GM23248 (cell line): Measurements from ENCODE around the gene GRHPR. TPM values are rescaled to one million over a fixed set of nuclear protein-coding genes. Genes with fewer than 3 reads are reported as not detected.

Source experiments
- DNase-seq: peaks from one replicate; pipeline ENCODE4 v3.0.0-alpha.2; 2015
- H2AFZ ChIP-seq: fragments of 200-600 bp; sonication (generic); 2 replicates; pipeline ENCODE4 v1.6.1; 2016; ENCODE audit warnings: antibody characterized with exemption
- H3F3A ChIP-seq: fragments of 200-600 bp; sonication (generic); 2 replicates; pipeline ENCODE4 v1.6.1; 2016; ENCODE audit warnings: mild to moderate bottlenecking, antibody characterized with exemption, mixed run types; ENCODE audit not compliant: insufficient read depth
- H3K27ac ChIP-seq: fragments of 200-600 bp; sonication (generic); 2 replicates; pipeline ENCODE4 v1.5.1; 2016; ENCODE audit warnings: mild to moderate bottlenecking
- H3K27me3 ChIP-seq: fragments of 200-600 bp; sonication (generic); replicated peaks from 2 replicates; pipeline ENCODE4 v1.6.1; 2016; ENCODE audit warnings: mild to moderate bottlenecking; ENCODE audit not compliant: insufficient read depth
- H3K36me3 ChIP-seq: fragments of 200-600 bp; sonication (generic); 2 replicates; pipeline ENCODE4 v1.6.1; 2016; ENCODE audit warnings: low read depth, mild to moderate bottlenecking
- H3K4me1 ChIP-seq: fragments of 200-600 bp; sonication (generic); 2 replicates; pipeline ENCODE4 v1.6.1; 2016; ENCODE audit warnings: mild to moderate bottlenecking; ENCODE audit not compliant: insufficient read depth
- H3K4me2 ChIP-seq: fragments of 200-600 bp; sonication (generic); one replicate; pipeline ENCODE4 v1.6.1; 2016; ENCODE audit warnings: mild to moderate bottlenecking; ENCODE audit not compliant: unreplicated experiment
- H3K4me3 ChIP-seq: fragments of 200-600 bp; sonication (generic); 2 replicates; pipeline ENCODE4 v1.5.1; 2016; ENCODE audit warnings: mild to moderate bottlenecking
- H3K79me2 ChIP-seq: fragments of 200-600 bp; sonication (generic); 2 replicates; pipeline ENCODE4 v1.6.1; 2016; ENCODE audit warnings: mild to moderate bottlenecking; ENCODE audit not compliant: insufficient read depth
- H3K9ac ChIP-seq: fragments of 200-600 bp; sonication (generic); 2 replicates; pipeline ENCODE4 v1.6.1; 2016; ENCODE audit warnings: mild to moderate bottlenecking
- H3K9me2 ChIP-seq: fragments of 200-600 bp; sonication (generic); 2 replicates; pipeline ENCODE4 v1.6.1; 2016; ENCODE audit warnings: mixed run types, mild to moderate bottlenecking, moderate library complexity; ENCODE audit not compliant: insufficient read depth
- H3K9me3 ChIP-seq: fragments of 200-600 bp; sonication (generic); one replicate; pipeline ENCODE4 v1.6.1; 2017; ENCODE audit warnings: low read depth
- H4K20me1 ChIP-seq: fragments of 200-600 bp; sonication (generic); 2 replicates; pipeline ENCODE4 v1.6.0; 2016; ENCODE audit not compliant: insufficient read depth
- EZH2 ChIP-seq: fragments of 200-600 bp; sonication (generic); IDR thresholded peaks from 2 replicates; pipeline ENCODE4 v1.6.1; 2018; ENCODE audit warnings: antibody characterized with exemption, mild to moderate bottlenecking; ENCODE audit not compliant: insufficient read depth, poor library complexity, severe bottlenecking
- EZH2phosphoT487 ChIP-seq: fragments of 200-600 bp; sonication (generic); IDR thresholded peaks from 2 replicates; pipeline ENCODE4 v1.6.1; 2018; ENCODE audit warnings: antibody characterized with exemption, moderate library complexity, mild to moderate bottlenecking, low read depth; ENCODE audit not compliant: insufficient read depth
- WGBS, 2 experiments: methylation state at CpG; one replicate each; pipeline ENCODE4 v1.1.6; 2015 to 2017; ENCODE audit warnings: low lambda C conversion rate in 2 of 2, low coverage in 1 of 2; ENCODE audit errors: missing lambda C conversion rate in 2 of 2; 5-methylcytosine and 5-hydroxymethylcytosine counted together
- in situ Hi-C: fragments of 300-500 bp; cut with MboI; formaldehyde crosslinking; loops from 2 replicates; pipeline ENCODE4 v1.15.0; 2020
- polyA plus RNA-seq: library from polyadenylated mRNA; unstranded; fragments of >200 nt; fragmentation: Nextera tagmentation; extraction: Ambion mirVana; gene quantifications from 2 replicates; pipeline ENCODE4 v1.2.1, GENCODE V29; 2016
- total RNA-seq: library from RNA; depleted of rRNA; stranded (reverse); fragments of >200 nt; shearing (Covaris generic); gene quantifications from 2 replicates; pipeline ENCODE4 v1.2.3, GENCODE V29; 2014

GRHPR gene
- total and polyA plus RNA-seq, 2 experiments from 2014 or later: 124 to 146 TPM

DNA sequence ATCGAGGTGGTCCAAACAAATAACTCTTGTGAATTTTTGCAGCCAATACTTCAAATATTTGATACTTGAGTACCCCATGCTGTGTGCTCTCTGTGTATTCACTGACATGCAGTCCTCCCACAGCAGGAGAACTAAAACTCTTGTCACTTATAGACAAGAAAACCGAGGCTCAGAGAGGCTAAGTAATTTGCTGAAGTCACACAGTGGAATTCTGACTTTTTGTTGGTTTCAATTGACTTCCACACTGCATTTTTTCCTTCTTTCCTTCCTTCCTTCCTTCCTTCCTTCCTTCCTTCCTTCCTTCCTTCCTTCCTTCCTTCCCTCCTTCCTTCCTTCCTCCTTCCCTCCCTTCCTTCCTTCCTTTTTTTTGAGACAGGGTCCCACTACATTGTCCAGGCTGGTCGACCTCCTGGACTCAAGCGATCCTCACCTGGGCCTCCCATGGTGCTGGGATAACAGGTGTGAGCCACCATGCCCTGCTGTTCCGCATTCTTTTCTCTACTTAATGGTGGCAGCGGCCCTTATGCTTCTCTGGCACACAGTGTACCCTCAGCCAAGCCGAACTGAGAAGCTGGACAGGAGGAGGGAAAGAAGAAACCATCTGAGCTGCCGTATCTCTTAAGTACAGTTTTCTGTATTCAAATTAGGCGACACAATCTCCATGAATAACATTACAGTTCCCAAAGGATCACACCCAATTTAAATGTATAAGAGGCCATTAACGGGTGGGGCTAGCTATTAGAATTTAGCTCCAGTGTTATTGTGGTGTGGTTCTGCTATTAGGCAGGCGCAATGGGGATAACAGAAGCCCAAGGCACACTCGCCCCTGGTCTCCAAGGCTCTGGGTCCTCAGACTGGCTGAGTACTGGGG lies 38.4 kb upstream of the GRHPR start:
- no peaks in the 10 kb centered on the region for H3F3A ChIP-seq
- H3K4me2 ChIP-seq: no peak overlapping the region
- no peaks in the 10 kb centered on the region for H3K9me3 ChIP-seq
- H3K36me3 ChIP-seq: no peaks in the 10 kb centered on the region
- H3K9ac ChIP-seq: no peak overlapping the region
- H2AFZ ChIP-seq: no peak overlapping the region
- H4K20me1 ChIP-seq: no peaks in the 10 kb centered on the region
- no peaks in the 10 kb centered on the region for H3K4me1 ChIP-seq
- WGBS, 2 experiments: 65 to 66% methylated on average over 12 of the region's 12 CpGs
- no peaks in the 10 kb centered on the region for H3K9me2 ChIP-seq
- H3K4me3 ChIP-seq: no peak overlapping the region
- in situ Hi-C loops: no loop called here
- no peak for TF ChIP-seq EZH2phosphoT487
- H3K27ac ChIP-seq: no peak overlapping the region
- H3K79me2 ChIP-seq: no peaks in the 10 kb centered on the region
- H3K27me3 ChIP-seq: no peaks in the 10 kb centered on the region
- no peak for DNase-seq

DNA sequence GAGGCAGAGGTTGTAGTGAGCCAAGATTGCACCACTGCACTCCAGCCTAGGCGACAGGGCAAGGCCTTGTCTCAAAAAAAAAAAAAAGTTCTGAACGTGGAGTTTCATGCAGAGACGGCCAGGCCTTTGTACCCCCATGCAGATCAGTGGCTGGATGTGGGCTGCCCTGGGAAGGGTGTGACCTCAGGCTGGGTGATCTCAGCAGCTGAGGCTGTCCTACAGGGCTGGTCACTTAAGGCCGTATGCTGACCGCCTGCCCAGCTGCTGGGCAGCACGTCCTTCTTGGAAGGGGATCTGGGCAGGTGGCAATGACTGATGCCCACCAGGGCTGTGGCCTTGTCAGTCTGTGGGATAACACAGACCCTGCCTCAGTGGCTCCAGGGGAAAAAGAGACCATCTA lies 37.2 kb upstream of the GRHPR start:
- Histone ChIP-seq H3K36me3 (no peaks in the 10 kb centered on the region), H3K9me2 (no peaks in the 10 kb centered on the region), H3K9ac (no peak overlapping the region), H3K79me2 (no peaks in the 10 kb centered on the region), H3K4me2 (no peak overlapping the region), H3K4me1 (no peaks in the 10 kb centered on the region), H2AFZ (no peak overlapping the region), H3K27me3 (no peaks in the 10 kb centered on the region), H3K27ac (no peak overlapping the region), H3K9me3 (no peaks in the 10 kb centered on the region), H3F3A (no peaks in the 10 kb centered on the region), H3K4me3 (no peak overlapping the region), H4K20me1 (no peaks in the 10 kb centered on the region)
- TF ChIP-seq EZH2phosphoT487: no peak
- TF ChIP-seq EZH2: no peak
- DNase-seq: no peak
- 68 to 69% methylated on average over 6 of the region's 6 CpGs for WGBS, 2 experiments
- in situ Hi-C loops: no loop called here

DNA sequence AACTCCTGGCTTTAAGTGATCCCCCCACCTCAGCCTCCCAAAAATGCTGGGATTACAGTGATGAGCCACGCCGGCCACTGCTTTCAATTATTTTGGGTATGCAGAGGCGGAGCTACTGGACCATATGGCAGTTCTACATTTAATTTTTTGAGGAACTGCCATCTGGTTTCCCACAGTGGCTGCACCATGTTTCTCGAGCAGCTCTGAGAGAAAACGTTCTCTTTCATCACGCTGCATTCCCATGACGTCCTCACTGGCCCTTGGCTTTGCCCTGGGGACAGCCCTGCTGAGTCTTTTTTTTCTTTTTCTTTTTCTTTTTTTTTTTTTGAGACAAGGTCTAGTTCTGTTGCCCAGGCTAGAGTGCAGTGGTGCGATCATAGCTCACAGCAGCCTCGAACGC lies 35.5 kb upstream of the GRHPR start:
- DNase-seq: no peak
- WGBS, 2 experiments: 50 to 53% methylated on average over 10 of the region's 10 CpGs
- Histone ChIP-seq H3K9ac (no peak overlapping the region), H3K9me3 (no peaks in the 10 kb centered on the region), H3K79me2 (no peaks in the 10 kb centered on the region), H3K4me1 (no peaks in the 10 kb centered on the region), H3K36me3 (no peaks in the 10 kb centered on the region), H3K4me2 (no peak overlapping the region), H3K27ac (no peak overlapping the region), H3F3A (no peaks in the 10 kb centered on the region), H2AFZ (no peak overlapping the region), H3K4me3 (no peak overlapping the region), H3K27me3 (no peaks in the 10 kb centered on the region), H4K20me1 (no peaks in the 10 kb centered on the region), H3K9me2 (no peaks in the 10 kb centered on the region)
- TF ChIP-seq EZH2 (no peak), EZH2phosphoT487 (no peak)
- in situ Hi-C loops: no loop called here

DNA sequence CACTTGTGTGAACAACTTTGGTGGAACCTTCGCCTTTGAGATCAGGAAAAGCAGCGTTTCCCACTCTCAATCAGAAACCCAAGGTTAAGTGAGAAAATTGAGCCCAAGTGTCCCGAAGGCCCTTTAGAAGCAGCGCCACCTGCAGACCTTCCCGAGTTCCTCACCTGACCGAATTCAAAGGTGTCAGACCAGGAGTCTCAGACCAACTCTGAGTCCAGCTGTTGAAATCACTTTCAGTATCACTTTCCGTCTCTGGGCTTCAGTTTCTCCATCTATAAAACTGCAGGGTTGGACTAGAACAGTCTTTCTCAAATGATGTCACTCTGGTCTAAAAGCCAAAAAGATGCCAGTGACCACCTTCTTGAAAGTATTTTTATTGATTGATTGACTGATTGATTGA lies 31.7 kb upstream of the GRHPR start:
- Histone ChIP-seq H3K9me2 (no peaks in the 10 kb centered on the region), H3K9ac (no peak overlapping the region), H3K4me1 (no peaks in the 10 kb centered on the region), H3F3A (no peaks in the 10 kb centered on the region), H2AFZ (no peak overlapping the region), H4K20me1 (no peaks in the 10 kb centered on the region), H3K27me3 (no peaks in the 10 kb centered on the region), H3K4me2 (no peak overlapping the region), H3K9me3 (no peaks in the 10 kb centered on the region), H3K79me2 (no peaks in the 10 kb centered on the region), H3K27ac (no peak overlapping the region), H3K4me3 (no peak overlapping the region), H3K36me3 (no peaks in the 10 kb centered on the region)
- in situ Hi-C loops: no loop called here
- DNase-seq: peak; percentile 10
- WGBS, 2 experiments: 28 to 44% methylated on average over 7 of the region's 7 CpGs
- no peak for TF ChIP-seq EZH2
- no peak for TF ChIP-seq EZH2phosphoT487

DNA sequence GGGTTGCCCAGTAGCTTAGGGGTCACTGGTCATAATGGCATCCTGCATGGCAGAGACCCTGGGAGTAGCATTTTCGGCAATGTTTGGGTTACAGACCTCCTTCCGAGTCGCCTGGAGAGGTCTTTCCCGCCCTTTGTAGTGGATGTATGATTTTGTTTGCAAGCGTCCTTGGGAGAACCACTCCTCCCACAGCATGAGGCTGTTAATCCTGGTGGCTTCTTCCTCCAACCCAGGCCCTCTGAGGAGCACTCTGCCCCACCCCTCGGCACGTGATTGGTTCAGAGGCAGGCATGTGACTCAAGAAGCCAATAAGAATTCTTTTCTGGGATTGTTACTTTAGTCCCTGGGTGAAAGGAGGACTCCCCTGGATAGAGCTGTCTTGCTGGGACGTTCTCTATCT lies 30.2 kb upstream of the GRHPR start:
- H3K27me3 ChIP-seq: no peaks in the 10 kb centered on the region
- no peak for TF ChIP-seq EZH2phosphoT487
- no peak for TF ChIP-seq EZH2
- H3K79me2 ChIP-seq: no peaks in the 10 kb centered on the region
- H3K9me2 ChIP-seq: no peaks in the 10 kb centered on the region
- WGBS, 2 experiments: 73 to 80% methylated on average over 8 of the region's 8 CpGs
- no peak overlapping the region for H3K27ac ChIP-seq
- no peaks in the 10 kb centered on the region for H3F3A ChIP-seq
- H3K4me2 ChIP-seq: no peak overlapping the region
- H3K36me3 ChIP-seq: no peaks in the 10 kb centered on the region
- H4K20me1 ChIP-seq: no peaks in the 10 kb centered on the region
- H2AFZ ChIP-seq: no peak overlapping the region
- no peak overlapping the region for H3K4me3 ChIP-seq
- H3K9me3 ChIP-seq: no peaks in the 10 kb centered on the region
- no peaks in the 10 kb centered on the region for H3K4me1 ChIP-seq
- no peak for DNase-seq
- in situ Hi-C loops: no loop called here
- no peak overlapping the region for H3K9ac ChIP-seq
